Muscle of arm (tissue), 14 donors: ENCODE measurements around the gene SPATA31A1. TPM values are rescaled to one million over a fixed set of nuclear protein-coding genes. Genes with fewer than 3 reads are reported as not detected.
"Not testable (repeated sequence)": the region's sequence is repeated elsewhere in the genome, so short reads cannot be mapped to it uniquely, and the experiment has no call there.

ENCODE experiments used
- DNase-seq: peaks from one replicate; pipeline ENCODE4 v3.0.0-alpha.2; 2013
- long read RNA-seq, 11 donors: transcript quantifications; one replicate each; lab custom pipeline, GENCODE V29; 2026
- polyA plus RNA-seq, 12 donors: library from polyadenylated mRNA; unstranded; fragments of 120-200 nt; gene quantifications; one replicate each; pipeline ENCODE4 v1.2.1, GENCODE V29; 2013; ENCODE audit not compliant: insufficient read length in 12 of 12

Gene SPATA31A1
- not detected for polyA plus RNA-seq
- long read RNA-seq, donor 1 = 0 reads
- long read RNA-seq, donor 2 = 0 reads
- long read RNA-seq, donor 3 = 0 reads
- long read RNA-seq, donor 4 = 0 reads
- long read RNA-seq, donor 5 = 0 reads
- long read RNA-seq, donor 6 = 0 reads
- long read RNA-seq, donor 7 = 0 reads
- long read RNA-seq, donor 8 = 0 reads
- long read RNA-seq, donor 9 = 0 reads
- long read RNA-seq, donor 10 = 0 reads
- long read RNA-seq, donor 11 = 0 reads

GRCh38 chr9:39355369-39355768, at the start of gene SPATA31A1:
TSS of gene SPATA31A1 (plus strand) at chr9:39355669. CDS start at chr9:39355731, 62 bp downstream.
- DNase-seq = not testable (repeated sequence)

- DNase-seq = not testable (repeated sequence)
Measured at GRCh38 chr9:39407261-39408204, 52.1 kb downstream of the SPATA31A1 start.

GRCh38 chr9:39411254-39411940, 55.9 kb downstream of the SPATA31A1 start:
- not testable (repeated sequence) for DNase-seq

Other genes starting within 250 kb of the SPATA31A1 start
- 1 to 10 TPM in 10 of 12 donors, not detected in 2; 1.2 to 5.0 (median 2.0) TPM for gene CNTNAP3, start 67.5 kb upstream of the SPATA31A1 start, polyA plus RNA-seq